Measurements from ENCODE around the gene NAT16. TPM values are rescaled to one million over a fixed set of nuclear protein-coding genes. Genes with fewer than 3 reads are reported as not detected.

NAT16 gene
- total RNA-seq, 4 donors from 2014 or later, result not detected

DNA sequence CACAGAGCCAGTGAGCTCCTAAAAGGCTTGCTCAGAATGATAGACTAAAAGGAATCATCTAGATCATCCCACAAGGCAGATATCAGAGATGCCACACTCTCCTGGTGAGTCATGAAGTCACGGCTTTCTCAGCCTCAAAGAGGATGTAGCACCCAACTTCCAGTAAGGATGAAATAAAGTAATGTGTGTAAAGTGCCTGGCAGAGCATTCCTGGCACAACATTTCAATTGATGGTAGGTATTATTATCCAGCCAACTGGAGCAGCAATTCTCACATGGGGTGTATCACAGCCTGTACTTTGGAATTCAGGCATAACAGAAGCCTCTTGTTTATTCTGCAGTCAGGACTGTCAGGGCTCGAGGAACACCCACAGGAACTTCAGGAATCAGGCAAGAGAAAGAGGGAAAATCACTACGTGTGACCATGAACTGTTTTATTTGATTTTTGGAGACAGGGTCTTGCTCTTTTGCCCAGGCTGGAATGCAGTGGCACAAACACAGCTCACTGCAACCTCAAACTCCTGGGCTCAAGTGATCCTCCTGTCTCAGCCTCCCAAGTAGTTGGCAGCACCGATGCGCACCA is 5.3 kb upstream of the NAT16 start:
- Histone ChIP-seq H3K27ac (no peak overlapping the region), H3K27me3 (peaks cover 5 to 13% of the 10 kb centered on the region in 2 donors), H3K9me3 (no peaks in the 10 kb centered on the region), H3K36me3 (no peaks in the 10 kb centered on the region), H3K4me1 (no peaks in the 10 kb centered on the region), H3K4me3 (no peak overlapping the region)
- intact Hi-C loops (cut with DNase I; ENCODE audit: low total_unique reads), result no loop called here
- TF ChIP-seq, protein P1, sequence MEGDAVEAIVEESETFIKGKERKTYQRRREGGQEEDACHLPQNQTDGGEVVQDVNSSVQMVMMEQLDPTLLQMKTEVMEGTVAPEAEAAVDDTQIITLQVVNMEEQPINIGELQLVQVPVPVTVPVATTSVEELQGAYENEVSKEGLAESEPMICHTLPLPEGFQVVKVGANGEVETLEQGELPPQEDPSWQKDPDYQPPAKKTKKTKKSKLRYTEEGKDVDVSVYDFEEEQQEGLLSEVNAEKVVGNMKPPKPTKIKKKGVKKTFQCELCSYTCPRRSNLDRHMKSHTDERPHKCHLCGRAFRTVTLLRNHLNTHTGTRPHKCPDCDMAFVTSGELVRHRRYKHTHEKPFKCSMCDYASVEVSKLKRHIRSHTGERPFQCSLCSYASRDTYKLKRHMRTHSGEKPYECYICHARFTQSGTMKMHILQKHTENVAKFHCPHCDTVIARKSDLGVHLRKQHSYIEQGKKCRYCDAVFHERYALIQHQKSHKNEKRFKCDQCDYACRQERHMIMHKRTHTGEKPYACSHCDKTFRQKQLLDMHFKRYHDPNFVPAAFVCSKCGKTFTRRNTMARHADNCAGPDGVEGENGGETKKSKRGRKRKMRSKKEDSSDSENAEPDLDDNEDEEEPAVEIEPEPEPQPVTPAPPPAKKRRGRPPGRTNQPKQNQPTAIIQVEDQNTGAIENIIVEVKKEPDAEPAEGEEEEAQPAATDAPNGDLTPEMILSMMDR (IDR thresholded peaks at IDR 0.05), result no peak
- TF ChIP-seq POLR2A (IDR thresholded peaks at IDR 0.05), result no peak
- DNase-seq, result no peak

- intact Hi-C loops (cut with DNase I; ENCODE audit: low total_unique reads), result no loop called here
- Histone ChIP-seq H3K27me3 (peaks cover 6 to 53% of the 10 kb centered on the region in 2 donors), H3K4me3 (no peak overlapping the region), H3K36me3 (no peaks in the 10 kb centered on the region), H3K9me3 (no peaks in the 10 kb centered on the region), H3K4me1 (peaks cover 0 to 6% of the 10 kb centered on the region in 2 donors), H3K27ac (no peak overlapping the region)
- no peak for DNase-seq
- TF ChIP-seq, protein P1 (IDR thresholded peaks at IDR 0.05), result no peak
- no peak for TF ChIP-seq POLR2A (IDR thresholded peaks at IDR 0.05)
These were observed 380 bp downstream of the NAT16 start for GRCh38 chr7:101179713-101180112.

GRCh38 chr7:101179117-101179516 is 976 bp downstream of the NAT16 start:
- no peak overlapping the region for H3K4me3 ChIP-seq

DNA sequence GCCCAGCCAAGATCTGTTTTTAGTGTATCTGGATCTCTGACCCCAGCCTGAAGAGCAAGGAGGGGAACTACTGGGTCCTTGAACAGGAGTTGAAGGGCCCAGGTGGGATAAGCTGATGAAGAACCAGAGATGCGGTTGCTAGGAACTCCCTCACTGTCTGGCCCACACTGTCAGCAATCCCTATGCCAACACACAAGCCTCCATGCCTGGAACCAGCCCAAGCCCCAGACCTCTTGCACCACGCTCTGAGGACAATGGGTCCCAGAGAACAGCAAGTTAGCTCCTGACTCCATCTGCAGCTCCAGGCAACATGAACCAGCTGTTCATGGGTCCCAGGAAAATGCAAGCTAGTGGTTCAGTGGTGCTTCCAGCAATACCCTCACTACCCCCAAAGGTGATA is 2.4 kb downstream of the NAT16 start:
- H3K4me1 ChIP-seq, result peaks cover 0 to 17% of the 10 kb centered on the region in 2 donors
- no peak for DNase-seq
- intact Hi-C loops (cut with DNase I; ENCODE audit: low total_unique reads), result no loop called here
- H3K27me3 ChIP-seq, result peaks cover 25 to 74% of the 10 kb centered on the region in 2 donors
- no peak overlapping the region for H3K4me3 ChIP-seq
- H3K27ac ChIP-seq, result no peak overlapping the region
- TF ChIP-seq POLR2A (IDR thresholded peaks at IDR 0.05), result no peak
- H3K9me3 ChIP-seq, result no peaks in the 10 kb centered on the region
- no peaks in the 10 kb centered on the region for H3K36me3 ChIP-seq

More at GRCh38 chr7:101179117-101179516, 976 bp downstream of the NAT16 start:
- TF ChIP-seq POLR2A (IDR thresholded peaks at IDR 0.05), result no peak
- TF ChIP-seq, protein P1 (IDR thresholded peaks at IDR 0.05), result no peak
- no peak overlapping the region for H3K27ac ChIP-seq
- H3K4me1 ChIP-seq, result peaks cover 0 to 6% of the 10 kb centered on the region in 2 donors
- intact Hi-C loops (cut with DNase I; ENCODE audit: low total_unique reads), result no loop called here
- no peak for DNase-seq
- no peaks in the 10 kb centered on the region for H3K36me3 ChIP-seq
- peaks cover 12 to 59% of the 10 kb centered on the region in 2 donors for H3K27me3 ChIP-seq
- no peaks in the 10 kb centered on the region for H3K9me3 ChIP-seq

DNA sequence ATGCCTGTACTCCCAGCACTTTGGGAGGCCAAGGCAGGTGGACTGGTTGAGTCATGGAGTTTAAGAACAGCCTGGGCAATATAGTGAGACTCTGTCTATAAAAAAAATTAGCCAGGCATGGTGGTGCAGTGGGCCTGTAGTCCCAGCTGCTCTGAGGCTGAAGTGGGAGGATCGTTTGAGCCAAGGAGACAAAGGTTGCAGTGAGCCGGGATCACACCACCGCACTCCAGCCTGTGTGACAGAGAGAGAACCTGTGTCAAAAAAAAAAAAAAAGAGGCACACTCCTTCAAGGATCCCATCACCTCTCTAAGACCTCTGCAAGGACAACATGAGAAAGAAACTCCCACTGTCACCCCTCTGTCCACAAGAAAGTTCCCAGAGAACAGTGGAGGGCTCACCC is 4.4 kb downstream of the NAT16 start:
- intact Hi-C loops (cut with DNase I; ENCODE audit: low total_unique reads), result no loop called here
- peaks cover 29 to 83% of the 10 kb centered on the region in 2 donors for H3K27me3 ChIP-seq
- H3K9me3 ChIP-seq, result no peaks in the 10 kb centered on the region
- no peaks in the 10 kb centered on the region for H3K36me3 ChIP-seq
- DNase-seq, result no peak
- peaks cover 0 to 23% of the 10 kb centered on the region in 2 donors for H3K4me1 ChIP-seq
- H3K4me3 ChIP-seq, result no peak overlapping the region
- TF ChIP-seq, protein P1 (IDR thresholded peaks at IDR 0.05), result no peak
- no peak for TF ChIP-seq POLR2A (IDR thresholded peaks at IDR 0.05)
- no peak overlapping the region for H3K27ac ChIP-seq

Data from uterus (tissue), 4 donors.